ENCODE results near the gene TRPM1.

The TRPM1 gene

DNA sequence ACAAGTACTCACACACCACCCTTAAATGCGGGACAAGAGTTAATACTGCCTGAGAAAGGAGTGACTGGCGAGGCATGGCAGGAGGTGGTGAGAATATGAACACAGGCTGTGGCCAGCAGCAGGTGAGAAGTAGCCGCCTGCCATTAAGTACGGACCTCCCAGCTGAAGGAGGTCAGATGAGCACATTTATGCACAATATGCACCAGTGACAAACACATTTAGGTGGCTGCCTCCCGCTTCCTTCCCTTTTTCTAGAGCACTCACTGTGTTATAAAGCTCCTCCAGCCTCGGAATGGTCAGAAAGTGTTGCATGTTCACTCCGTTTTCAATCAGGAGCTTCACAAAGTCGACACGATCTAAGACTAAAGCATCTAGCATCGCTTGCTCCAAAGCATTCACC lies 52.4 kb downstream of the TRPM1 start:
- DNase-seq (ENCODE audit: low read depth): no peak

DNA sequence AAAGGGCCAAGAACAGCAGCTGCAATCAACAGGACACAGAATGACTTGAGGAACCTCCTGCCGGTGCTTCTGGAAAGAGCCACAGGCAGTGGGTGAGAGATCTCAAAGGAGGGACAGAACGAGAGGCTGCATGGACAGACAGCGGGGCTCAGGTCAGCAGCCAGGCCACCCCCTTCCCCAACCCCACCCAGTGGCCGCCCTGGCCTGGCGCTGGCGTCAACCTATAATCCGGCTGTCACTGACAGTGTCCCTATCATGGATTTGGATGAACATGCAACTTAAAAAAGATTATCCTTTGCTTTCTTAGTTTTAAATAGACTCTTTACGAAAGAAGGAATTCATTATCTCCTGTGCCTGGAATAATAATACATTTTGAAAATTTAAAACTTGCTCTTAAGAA lies 54.1 kb downstream of the TRPM1 start:
- no peak for DNase-seq (ENCODE audit: low read depth)

DNA sequence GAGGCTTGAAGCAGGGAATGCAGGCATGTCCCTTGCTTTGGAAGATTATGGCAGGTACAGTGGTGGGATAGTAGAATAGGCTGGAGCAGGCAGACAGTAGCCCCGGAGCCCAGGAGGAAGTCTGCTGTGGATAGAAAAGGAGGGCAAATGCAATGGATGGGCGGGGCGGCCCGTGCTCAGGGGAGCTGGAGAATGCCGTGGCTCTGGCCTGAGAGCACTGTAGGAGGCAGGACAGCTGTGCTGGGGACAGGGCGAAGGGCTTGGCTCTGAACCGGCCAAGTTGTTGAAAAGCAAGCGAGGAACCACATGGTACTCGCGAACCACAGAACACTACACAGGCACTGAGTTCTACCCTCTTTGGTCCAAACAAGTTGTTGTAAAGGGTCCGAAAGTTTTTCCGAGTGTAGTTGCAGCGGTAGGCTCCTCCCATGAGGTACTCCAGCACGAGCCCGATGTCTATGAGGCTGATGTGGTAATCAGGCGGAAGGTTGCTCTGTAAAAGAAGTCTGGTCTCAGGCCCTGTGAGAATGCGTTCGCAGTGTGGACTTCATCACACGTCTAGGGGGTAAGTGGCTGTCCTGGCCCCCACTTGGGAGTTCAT lies 54.7 kb downstream of the TRPM1 start:
- no peak for DNase-seq (ENCODE audit: low read depth)

DNA sequence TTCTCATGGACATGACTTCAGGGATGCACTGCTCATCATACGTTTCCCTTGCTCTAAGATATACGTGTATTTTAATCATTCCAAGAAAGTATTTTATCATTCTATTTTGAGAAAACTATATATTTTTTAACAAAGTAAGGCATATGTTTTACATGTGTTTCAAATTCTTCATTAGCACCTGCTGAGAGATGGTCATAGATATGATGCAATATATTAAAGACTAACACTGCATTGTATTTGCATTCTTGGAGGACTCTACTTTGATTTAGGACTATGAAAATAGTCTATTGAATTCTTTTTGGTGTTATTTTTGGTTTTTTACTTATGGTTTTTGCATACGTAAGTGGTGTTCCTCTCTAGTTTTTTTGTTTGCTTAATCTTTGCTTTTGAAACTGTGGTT lies 55.9 kb downstream of the TRPM1 start:
- no peak for DNase-seq (ENCODE audit: low read depth)

DNA sequence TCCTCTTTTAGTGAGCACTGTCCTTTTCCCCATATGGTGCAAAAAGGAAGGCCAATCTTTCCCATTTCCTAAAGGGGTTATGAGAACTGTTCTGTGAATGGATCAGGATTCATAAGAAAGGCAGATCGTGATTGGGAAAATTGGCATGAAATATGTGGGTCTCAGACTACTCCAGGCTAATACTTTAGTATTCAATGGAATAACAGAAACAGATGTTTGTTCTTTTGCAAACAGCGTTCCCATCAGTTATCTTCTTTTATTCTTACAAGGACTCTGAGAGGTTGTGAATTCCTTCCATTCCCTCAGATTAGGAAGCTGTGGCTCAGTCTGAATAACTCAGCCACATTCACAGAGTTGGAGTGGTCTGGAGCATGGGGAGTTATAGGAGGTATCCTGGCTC lies 58.8 kb downstream of the TRPM1 start:
- no peak for DNase-seq (ENCODE audit: low read depth)

DNA sequence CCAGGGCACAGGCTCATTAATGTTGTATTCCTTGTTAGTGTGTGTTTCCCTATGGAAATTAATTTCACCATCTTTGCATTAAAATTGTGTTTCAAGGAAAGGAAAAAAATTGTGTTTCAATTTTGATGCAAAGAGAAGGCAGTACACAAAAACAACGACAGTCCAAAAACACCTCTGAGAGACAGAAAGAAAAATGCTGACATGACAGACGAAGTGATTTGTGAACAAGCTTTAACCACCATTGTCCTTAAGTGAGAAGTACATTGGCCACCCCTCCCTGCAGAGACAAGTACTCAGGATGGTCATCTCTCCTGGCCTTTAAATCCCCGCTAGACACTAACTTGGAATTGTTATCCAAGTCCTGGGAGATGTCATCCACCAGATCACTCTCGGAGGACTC lies 59.9 kb downstream of the TRPM1 start:
- no peak for DNase-seq (ENCODE audit: low read depth)

DNA sequence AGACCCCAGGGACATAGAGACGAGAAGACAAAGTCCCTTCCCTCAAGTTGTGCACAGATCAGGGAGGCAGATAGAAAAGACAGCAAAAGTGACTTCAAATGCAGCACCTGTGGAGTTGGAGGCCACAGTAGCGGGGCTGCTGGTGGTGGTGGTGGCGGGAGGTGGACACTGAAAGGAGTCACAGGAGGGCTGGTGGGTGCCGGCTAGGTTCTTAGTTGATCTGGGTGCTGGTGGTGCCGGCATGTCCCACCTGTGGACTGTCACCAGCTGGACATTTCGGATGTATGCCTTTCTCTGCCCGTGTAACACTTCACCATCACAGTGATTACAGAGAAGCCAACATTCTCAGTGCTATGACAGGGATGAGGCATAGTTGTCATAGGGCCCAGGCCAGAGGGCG lies 60.9 kb downstream of the TRPM1 start:
- no peak for DNase-seq (ENCODE audit: low read depth)

DNA sequence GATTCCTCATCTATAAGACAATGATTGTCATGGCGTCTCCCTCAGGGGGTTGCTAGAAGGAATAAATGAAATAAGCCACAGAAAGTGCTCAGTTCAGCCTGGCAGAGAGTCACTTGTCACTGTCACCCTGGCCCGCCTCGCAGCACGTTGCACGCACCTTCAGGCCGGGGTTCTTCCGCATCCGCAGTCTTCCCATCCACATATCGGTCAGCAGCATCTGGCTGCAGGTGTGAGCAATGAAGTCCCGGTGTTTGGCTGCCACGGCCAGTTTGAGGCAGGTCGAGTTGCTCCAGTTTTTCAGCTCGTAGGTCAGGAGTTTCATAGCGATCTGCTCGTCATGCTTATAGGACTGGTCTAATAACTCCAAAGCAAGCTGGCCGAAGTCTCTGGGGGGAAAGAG lies 61.6 kb downstream of the TRPM1 start:
- no peak for DNase-seq (ENCODE audit: low read depth)

DNA sequence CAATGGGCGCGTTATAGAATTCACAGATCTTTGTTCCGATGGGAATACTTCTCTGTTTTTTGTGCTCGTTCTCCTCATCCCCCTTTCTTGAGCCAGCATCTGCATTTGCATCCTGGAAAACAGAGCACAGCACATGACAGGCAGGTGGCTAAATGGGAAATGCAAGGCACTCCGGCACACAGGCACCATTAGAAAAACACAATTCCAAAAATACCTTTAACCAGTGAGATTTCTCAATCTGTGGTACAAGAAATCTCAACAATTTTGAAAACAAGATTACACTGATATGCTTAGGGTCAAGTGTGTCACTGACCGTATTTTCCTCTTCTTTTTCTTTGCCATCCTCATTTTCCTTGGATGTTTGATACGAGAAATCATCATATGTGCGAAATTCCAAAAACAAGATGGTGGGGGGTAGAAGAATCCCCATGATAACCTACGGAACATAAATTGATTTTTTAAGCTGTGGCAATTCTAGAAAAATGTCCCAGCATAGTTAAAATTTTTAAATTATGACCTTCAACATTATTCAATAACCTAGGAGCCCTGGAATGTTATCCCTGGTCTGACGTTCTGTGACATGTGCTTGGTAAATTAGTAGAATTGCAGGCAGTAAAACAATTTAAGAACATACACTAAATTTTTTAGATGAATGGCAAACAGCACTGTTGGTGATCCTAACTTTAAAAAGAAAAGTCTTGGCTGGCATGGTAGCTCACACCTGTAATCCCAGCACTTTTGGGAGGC lies 63.6 kb downstream of the TRPM1 start:
- no peak for DNase-seq (ENCODE audit: low read depth)

DNA sequence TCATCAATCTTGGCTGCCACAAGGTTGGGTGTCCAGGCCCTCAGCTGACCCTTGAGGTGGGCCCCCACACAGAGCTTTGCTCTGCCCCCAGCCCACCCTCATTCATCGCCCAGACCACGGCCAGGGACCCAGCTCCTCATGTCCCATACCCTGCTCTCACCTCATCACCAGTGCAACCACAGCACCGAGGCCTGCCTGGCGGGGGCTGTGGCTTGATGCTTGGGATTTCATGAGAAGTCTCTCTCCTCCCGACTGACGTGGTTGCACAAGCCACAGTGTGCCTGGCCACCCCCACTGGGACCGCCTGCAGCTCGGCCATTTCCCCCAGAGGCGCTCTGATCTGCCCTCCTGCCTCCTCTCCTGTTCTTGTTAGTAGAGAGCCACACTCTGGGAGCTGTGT lies 64.7 kb downstream of the TRPM1 start:
- no peak for DNase-seq (ENCODE audit: low read depth)

DNA sequence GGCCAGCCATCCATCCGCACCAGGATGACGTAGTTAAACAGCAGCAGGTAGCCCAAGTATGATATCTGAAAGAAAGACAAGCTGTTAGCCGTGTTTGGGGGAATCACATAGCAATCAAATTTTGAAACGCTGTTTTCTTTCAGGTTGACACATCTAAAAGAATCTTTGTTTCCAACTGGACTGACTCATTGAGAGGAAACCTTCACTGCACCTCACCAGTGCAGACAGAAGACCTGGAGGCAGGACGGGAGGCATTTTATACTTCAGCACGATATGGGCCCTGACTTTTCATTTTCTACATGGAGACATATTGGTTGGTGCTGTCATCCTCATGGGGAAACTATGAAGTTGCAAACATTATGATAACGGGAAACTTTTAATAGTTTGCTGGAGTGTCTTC lies 65.9 kb downstream of the TRPM1 start:
- no peak for DNase-seq (ENCODE audit: low read depth)

DNA sequence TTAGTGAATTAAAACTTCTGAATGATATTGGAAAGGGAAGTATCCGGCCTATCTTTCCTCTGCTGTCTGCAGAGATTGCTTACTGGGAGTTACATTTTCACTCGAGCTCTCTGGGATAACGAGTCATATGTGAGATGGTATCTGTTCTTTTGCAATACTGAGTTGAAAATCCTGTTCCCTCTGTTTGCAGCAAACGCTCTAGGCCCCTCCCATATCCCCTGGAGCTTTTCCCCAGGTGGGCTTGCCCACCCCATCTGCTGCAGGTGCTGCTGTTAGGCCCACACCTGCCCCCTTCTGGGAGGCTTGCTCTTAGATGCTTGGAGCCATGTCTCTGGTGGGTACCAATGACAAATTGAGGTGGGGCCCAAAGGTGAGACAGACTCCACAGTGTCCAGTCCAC lies 67.4 kb downstream of the TRPM1 start:
- no peak for DNase-seq (ENCODE audit: low read depth)

DNA sequence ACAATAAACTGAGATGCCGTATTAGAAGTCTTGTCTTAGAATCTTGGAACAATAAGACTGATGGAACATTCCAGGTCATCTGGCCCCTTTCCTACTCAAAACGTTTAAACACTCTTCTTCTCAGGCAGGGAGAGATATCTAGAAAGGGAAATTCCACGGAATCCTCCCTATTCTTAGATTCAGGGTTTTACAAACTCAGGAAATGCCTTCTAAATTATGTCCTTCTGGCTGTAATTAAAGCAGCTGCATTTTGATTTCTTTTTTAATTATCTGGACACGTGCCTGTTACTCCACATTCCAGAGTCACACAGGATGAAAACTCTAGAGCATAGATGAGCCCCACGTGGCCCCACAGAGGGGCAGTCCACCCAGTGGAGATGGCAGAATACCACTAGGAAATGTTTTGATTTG lies 68.6 kb downstream of the TRPM1 start:
- DNase-seq (ENCODE audit: low read depth): no peak

DNA sequence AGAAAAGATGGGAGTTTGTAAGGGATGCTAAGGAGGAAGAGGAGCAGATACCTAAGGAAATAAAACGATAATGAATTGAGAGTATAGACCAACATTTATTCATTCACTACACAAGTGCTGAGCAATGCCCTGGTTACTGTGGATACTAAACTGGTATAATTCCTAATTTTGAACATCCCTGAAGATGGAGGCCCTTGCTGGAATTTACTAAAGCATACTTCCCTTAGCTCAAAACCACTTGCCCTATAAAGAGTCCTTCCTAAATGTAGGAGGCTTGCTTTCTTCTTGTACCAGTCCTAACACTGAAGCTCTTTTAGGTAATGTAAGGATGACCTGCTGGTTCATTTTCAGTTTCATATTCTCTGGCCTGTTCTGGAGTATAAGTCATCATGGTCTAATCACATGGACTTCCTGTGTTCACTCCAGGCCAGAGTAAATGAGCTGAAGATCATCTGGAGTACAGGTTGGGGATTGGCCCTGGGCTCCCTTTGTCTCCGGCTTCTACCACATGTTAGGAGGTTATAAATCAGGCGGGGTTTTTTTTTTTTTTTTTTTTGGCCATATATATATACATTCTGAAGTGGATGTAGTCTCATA lies 70.0 kb downstream of the TRPM1 start:
- DNase-seq (ENCODE audit: low read depth): no peak

DNA sequence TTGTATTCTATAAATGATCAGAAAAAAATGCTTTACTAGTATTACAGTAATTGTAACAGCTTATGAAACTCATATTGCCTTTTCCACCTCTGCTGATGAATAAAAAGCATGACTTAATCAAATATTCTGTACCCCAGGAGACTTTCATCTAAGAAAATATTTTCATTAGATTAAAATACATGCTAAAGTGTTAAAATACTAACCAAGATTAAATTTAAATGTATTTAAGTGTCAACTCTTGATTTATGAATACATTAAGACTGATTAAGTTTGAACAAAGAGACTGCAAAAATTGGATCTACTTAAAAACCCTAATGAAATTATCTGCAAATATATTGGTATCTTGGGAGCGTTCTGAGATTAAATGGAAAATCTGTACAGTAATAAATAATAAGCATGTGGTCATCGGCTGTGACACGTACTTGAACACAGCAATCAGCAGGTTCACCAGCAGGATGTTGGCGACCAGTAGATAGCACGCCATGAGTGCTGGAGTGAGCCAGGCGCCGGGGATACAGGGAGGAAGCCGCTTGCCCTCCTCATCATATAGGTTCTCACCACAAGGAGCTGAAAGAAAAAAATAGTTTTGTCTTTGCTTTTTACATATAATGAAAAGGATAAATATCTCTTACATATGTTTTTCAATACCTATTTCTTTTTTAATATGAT lies 73.5 kb downstream of the TRPM1 start:
- no peak for DNase-seq (ENCODE audit: low read depth)

DNA sequence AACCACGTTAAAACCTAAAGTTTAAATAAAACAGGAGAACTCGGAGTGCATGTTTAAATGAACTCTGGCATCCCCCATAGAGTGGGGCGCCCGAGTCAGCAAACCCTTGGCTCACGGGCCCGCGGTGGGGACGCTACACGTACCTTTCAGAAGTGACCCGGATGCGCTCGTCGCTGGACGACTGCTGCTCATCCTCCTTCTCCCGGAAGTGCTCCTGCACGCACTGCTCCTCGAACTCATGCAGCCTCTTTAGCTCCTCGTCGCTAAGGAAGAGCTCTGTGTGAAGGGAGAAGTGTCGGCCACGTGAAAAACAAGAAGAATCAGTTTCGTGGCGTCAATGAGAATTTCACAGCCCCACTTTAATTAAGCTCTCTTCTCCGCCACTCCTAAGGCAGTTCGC lies 75.5 kb downstream of the TRPM1 start:
- no peak for DNase-seq (ENCODE audit: low read depth)

DNA sequence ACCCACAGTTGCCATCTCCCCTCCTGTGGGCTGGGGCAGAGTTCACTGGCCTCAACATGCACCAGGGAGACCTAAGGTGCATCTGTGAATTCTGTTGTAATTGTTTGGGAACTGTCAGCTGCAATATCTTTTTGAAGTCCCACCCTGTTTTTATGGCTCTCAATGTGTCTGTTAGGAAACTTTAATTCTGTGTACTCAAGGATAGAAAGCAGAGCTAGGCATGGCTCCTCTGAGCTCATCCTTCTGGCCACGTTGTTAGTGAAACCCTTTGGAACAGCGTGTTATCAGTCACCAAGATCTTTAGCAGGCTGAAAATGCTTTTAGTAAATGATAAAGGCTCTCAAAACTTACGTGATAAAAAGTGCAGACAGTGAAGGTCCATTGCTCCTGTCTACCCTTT lies 76.5 kb downstream of the TRPM1 start:
- DNase-seq (ENCODE audit: low read depth): no peak

DNA sequence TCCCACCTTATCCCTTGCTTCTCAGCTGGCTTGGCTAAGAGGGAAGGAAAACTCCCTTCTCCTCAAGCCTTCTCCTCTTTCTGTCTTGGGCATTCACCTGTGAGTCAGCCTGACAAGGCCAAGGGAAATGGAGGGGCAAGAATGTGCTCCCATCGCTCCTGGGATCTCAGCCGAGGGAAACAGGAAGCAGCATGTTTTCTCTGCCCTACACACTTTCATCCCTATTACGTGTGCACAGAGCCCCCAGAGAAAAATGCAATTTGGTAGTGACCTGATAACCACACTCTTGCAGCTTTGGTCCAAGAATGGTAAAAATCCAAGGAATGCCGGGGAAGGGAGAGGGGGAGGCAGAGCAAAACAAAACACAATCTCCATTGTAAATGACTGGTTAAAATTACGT lies 77.2 kb downstream of the TRPM1 start:
- no peak for DNase-seq (ENCODE audit: low read depth)

DNA sequence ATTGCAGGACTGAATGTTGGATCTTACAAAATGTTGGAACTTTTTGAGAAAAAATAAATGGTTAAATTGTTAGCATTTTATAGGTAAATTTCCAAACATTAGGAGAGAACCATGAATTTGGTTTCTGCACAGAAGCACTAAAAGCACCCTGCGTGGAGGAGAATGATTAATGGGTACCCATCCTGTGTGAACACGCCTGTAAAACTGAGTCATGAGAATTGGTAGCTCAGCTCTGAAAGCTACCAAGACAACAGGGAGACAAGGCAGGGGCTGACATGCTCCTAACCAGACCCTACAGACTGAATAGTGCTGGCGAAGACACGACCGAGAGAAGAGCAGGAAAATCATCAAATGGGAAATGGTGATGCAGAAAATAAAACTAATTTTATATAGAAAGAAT lies 77.7 kb downstream of the TRPM1 start:
- DNase-seq (ENCODE audit: low read depth): no peak

DNA sequence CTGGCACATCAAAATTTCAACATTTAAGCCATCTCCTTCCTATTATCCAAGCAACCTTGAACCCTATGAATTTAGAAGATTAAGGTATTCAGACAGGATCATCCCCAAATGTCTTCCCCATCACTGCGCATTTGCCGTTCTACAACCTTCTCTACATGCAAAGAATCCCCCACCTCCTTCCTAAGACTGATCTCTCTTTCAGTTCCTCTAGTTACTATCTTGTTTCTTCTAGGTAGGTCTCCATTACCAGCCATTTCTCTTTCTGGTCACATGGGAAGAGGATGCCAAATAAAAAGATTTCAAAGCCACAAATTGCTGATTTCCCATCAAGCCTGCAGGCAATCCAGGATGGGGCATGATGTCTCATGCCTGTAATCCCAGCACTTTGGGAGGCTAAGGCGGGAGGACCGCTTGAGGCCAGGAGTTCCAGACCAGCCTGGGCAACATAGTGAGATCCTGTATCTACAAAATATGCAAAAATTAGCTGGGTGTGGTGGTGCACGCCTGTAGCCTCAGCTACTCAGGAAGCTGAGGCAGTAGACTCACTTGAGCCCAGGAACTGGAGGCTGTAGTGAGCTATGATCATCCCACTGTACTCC lies 80.4 kb downstream of the TRPM1 start:
- DNase-seq (ENCODE audit: low read depth): no peak

DNA sequence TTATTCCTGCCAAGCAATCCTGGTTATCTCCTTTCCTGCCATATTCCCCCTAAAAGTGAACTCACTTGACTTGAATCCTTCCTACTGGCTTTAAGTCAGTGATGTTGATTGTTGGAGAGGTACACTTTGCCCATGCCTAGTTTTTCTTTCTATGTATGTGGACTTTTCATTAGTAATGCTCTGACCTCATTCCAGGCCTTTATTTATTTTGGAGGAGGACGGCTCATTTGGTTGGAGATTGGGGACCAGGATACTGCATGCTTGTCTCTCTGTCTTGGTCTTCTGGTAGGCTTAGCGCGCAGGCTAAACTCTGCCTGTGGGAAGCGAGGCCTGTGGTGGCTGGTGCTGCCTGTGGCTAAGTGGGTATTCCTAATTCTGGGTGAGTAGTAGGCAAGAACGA lies 81.0 kb downstream of the TRPM1 start:
- no peak for DNase-seq (ENCODE audit: low read depth)

DNA sequence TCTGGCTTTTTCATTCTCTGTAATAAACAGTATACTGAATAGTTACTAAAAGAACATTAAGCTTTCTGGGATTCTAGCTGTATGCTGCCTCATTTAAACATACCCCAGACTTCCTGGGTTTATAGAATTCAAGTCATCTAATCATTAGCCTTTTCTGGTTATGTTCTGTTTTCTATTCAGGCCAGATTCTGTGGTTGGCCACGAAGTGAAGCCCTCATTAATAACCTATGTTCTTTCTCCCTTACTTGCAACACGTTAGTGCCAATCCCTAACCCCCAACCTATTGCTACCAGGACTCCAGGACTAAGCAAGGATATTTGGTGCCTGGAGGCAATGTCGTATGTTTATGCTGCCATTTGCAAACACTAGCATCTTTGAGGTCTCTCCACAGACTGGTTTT lies 81.5 kb downstream of the TRPM1 start:
- no peak for DNase-seq (ENCODE audit: low read depth)

DNA sequence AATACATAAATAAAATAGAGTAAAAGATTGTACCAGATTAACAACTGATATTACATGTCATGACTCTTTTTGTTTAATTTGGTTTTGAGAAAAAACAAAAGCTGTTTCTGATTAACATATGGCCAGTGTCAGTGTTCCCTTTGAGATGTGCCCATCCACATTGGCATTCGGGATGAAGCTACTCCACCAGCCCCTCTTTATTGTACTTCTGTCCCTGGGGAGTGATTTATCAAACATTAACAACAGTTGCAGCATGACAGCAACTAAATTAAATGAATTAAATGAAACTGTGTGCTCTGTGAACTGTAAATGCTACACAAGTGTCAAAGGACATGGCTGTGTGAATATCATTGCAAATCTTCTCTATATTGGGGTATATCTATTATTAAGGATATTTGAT lies 84.2 kb downstream of the TRPM1 start:
- DNase-seq (ENCODE audit: low read depth): no peak
